HG03135 (cell line): ENCODE data around the gene EFL1.

Source experiments
- ATAC-seq: cut with Tn5 transposase; IDR thresholded peaks from one replicate; pipeline ENCODE4 v1.9.1; 2021; ENCODE audit warnings: mild to moderate bottlenecking, moderate library complexity; ENCODE audit not compliant: unreplicated experiment

The EFL1 gene

DNA sequence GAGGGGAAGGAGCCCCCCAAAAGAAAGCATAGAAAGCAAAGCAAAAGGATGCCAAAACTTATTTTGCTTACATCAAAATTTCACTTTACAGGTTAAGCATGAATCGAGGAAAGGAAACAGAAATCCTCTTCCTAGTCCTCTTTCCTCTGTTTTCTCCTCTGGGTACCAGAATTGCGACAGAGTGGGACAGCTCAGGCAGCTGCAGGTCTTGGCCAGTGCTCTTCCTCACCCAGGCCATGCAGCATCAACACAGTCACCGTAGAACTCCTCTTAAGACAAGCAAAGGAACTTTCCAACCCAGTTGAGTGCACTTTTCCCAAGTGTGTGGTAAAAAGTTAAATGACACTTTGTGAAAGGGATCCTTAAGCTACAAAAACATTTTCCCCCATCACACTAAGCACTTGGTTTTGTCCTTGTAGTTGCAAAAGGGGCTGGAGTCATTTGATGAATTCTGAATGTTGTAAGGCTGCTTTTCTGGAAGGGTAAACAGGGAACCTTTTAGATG lies 170.8 kb downstream of the EFL1 start:
- ATAC-seq, result no peak

DNA sequence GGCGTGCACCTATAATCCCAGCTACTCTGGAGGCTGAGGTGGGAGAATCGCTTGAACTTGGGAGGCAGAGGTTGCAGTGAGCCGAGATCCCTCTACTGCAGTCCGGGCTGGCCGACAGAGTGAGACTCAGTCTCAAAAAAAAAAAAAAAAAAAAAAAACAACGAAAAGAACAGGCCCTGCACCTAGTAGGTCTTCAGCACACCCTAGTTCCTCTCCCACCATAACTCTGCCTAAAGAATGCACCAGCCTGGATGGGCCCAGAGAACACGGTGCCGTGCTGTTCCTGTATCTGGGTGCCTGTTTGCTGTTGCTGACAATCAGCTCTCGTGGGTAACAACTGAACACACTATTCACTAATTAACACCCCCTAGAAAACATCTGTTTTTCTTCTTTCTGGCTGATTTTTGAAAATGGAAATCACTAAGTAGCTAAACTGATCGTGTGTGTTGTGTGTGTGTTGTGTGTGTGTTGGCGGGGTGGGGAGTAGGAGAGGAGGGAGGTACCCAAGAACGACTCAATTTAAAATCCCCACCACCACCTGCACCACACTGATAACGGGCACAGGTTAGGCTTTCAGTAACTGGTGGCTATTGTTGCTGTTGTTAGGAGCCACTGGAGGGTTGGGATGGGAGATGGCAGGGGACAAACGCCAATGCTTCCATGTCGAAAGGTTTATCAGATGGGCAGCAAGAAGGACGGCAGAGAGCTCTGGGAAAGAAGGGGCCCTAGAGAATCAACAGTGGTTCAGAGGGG lies 176.1 kb downstream of the EFL1 start:
- no peak for ATAC-seq

DNA sequence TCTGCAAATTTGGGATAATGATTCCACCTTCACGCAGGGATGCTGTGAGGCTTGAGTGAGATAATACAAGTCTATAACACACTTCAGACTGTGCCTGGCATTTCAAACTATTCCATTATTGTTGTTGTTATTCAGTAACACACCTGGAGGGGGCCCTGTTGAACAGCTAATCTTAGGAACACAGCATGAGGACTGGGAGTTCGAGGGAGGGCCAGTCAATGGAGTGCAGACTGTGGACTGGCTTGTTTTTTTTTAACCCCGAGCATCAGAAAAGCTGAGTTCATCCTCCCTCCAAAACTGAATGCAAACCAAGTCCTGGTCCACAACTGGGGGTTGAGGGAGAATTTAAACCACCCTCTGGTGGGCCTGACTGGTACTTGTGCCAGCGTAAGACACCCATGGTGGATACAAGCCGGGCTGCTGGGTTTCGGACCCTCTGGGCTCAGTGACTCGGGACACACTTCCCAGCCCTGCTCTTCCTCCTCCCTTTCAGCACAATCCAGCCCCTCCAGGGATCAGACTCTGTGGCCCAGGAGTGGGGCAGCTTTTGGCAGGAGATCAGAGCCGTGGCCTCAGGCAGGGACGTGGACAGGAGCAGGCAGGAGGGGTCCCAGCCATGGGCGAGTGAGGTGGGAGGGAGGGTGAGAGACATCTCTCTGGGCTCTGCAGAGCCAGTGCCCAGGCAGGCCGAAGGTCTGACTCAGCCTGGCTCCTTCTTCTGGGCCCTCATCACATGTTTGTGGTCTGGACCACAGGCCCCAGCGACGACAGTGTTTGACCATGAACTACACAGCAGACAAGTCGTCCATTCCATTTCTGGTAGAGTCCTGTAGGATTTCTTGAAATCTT lies 180.4 kb downstream of the EFL1 start:
- no peak for ATAC-seq

DNA sequence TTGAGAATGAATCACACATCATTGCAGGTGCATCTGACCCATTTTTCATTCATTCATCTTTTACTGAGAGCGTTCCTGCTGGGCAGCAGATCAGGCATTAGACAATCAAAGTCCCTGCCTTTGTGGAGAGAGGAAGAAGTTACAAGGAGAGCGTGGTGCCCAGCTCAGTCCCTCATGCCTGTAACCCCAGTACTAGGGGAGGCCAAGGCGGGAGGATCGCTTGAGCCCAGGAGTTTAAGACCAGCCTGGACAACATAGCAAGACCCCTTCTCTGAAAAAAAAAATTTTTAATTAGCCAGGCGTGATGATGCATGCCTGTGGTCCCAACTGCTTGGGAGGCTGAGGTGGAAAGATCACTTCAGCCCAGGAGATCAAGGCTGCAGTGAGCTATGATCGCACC lies 181.8 kb downstream of the EFL1 start:
- no peak for ATAC-seq
